Neural crest cell (in vitro differentiated cells): ENCODE results near the gene GLDN. TPM values are rescaled to one million over a fixed set of nuclear protein-coding genes. Genes with fewer than 3 reads are reported as not detected.

Experiments
- DNase-seq: peaks from one replicate; pipeline ENCODE4 v3.0.0; 2021; ENCODE audit warnings: low read depth, mixed read lengths, low spot score
- H3K27ac Mint-ChIP-seq: one replicate; pipeline ENCODE4 v1.8.0; 2021; ENCODE audit warnings: mild to moderate bottlenecking, mixed read lengths; ENCODE audit not compliant: unreplicated experiment
- H3K27me3 Mint-ChIP-seq: 2 replicates; pipeline ENCODE4 v1.8.0; 2021; ENCODE audit warnings: low read depth, mild to moderate bottlenecking, mixed read lengths
- H3K36me3 Mint-ChIP-seq: 2 replicates; pipeline ENCODE4 v1.8.0; 2021; ENCODE audit warnings: low read depth, mild to moderate bottlenecking, mixed read lengths
- H3K4me1 Mint-ChIP-seq: 2 replicates; pipeline ENCODE4 v1.8.0; 2021; ENCODE audit warnings: mixed read lengths
- H3K4me3 Mint-ChIP-seq: one replicate; pipeline ENCODE4 v1.8.0; 2021; ENCODE audit warnings: mild to moderate bottlenecking, mixed read lengths
- H3K9me3 Mint-ChIP-seq: 2 replicates; pipeline ENCODE4 v1.8.0; 2021; ENCODE audit warnings: mixed read lengths
- CTCF ChIP-seq: fragments of 200-600 bp; sonication (generic); conservative IDR thresholded peaks from 2 replicates; pipeline ENCODE4 v1.5.0; 2021; ENCODE audit warnings: antibody characterized with exemption, mild to moderate bottlenecking
- microRNA-seq: library from miRNA; unstranded; fragments of <30 nt; microRNA quantifications from one replicate; pipeline ENCODE4, GENCODE V29; 2020
- total RNA-seq: library from RNA; stranded (reverse); gene quantifications from 2 replicates; pipeline ENCODE4 v1.2.1, GENCODE V29; 2021

The GLDN gene
- total RNA-seq, 1 donor from 2014 or later, result 2.4 TPM

- Mint-ChIP-seq H3K4me1 (no peaks in the 10 kb centered on the region), H3K9me3 (no peaks in the 10 kb centered on the region), H3K27ac (no peak overlapping the region), H3K27me3 (no peaks in the 10 kb centered on the region), H3K4me3 (no peak overlapping the region), H3K36me3 (peaks cover 51% of the 10 kb centered on the region)
- no peak for DNase-seq
- no peak for TF ChIP-seq CTCF
Observed at GRCh38 chr15:51447855-51448621, 106.6 kb downstream of the GLDN start.

- Mint-ChIP-seq H3K27me3 (no peaks in the 10 kb centered on the region), H3K4me1 (no peaks in the 10 kb centered on the region), H3K36me3 (peaks cover 51% of the 10 kb centered on the region), H3K9me3 (no peaks in the 10 kb centered on the region), H3K27ac (no peak overlapping the region), H3K4me3 (no peak overlapping the region)
- TF ChIP-seq CTCF, result no peak
- DNase-seq, result no peak
Observed at GRCh38 chr15:51448622-51449399, 107.4 kb downstream of the GLDN start.

GRCh38 chr15:51450001-51450400 lies 108.5 kb downstream of the GLDN start:
- Mint-ChIP-seq H3K36me3 (peaks cover 41% of the 10 kb centered on the region), H3K4me1 (no peaks in the 10 kb centered on the region), H3K27ac (no peak overlapping the region), H3K9me3 (no peaks in the 10 kb centered on the region), H3K27me3 (no peaks in the 10 kb centered on the region), H3K4me3 (no peak overlapping the region)
- no peak for DNase-seq
- no peak for TF ChIP-seq CTCF

Small RNAs within 50 kb of the gene (microRNA-seq; reads per million reads assigned to microRNA genes)
- not detected for gene MIR7973-1
- not detected for gene MIR7973-2

Other genes with a start within 250 kb of the GLDN start
- 0.20 TPM in 1 of 2 replicates, not detected in the other for gene TNFAIP8L3, start 246.7 kb upstream of the GLDN start, total RNA-seq
- gene CYP19A1, start 3.1 kb upstream of the GLDN start, total RNA-seq, result not detected in 2 replicates